Measurements from ENCODE around the gene CSK. TPM values are rescaled to one million over a fixed set of nuclear protein-coding genes. Genes with fewer than 3 reads are reported as not detected.

Gene CSK
- total and polyA plus RNA-seq, 11 donors = 19.1 to 66.7 (median 25.9) TPM

GRCh38 chr15:74815961-74816360, 34.1 kb downstream of the CSK start:
- H3K27ac ChIP-seq = peak overlapping the region in 6 of 12 donors; percentile 20 to 81 (median 66)
- intact Hi-C loops (cut with DNase I) = no loop called here
- H3K4me1 ChIP-seq = peaks cover 0 to 22% (median 0%) of the 10 kb centered on the region in 12 donors
- no peaks in the 10 kb centered on the region for H3K27me3 ChIP-seq
- TF ChIP-seq, protein P1, sequence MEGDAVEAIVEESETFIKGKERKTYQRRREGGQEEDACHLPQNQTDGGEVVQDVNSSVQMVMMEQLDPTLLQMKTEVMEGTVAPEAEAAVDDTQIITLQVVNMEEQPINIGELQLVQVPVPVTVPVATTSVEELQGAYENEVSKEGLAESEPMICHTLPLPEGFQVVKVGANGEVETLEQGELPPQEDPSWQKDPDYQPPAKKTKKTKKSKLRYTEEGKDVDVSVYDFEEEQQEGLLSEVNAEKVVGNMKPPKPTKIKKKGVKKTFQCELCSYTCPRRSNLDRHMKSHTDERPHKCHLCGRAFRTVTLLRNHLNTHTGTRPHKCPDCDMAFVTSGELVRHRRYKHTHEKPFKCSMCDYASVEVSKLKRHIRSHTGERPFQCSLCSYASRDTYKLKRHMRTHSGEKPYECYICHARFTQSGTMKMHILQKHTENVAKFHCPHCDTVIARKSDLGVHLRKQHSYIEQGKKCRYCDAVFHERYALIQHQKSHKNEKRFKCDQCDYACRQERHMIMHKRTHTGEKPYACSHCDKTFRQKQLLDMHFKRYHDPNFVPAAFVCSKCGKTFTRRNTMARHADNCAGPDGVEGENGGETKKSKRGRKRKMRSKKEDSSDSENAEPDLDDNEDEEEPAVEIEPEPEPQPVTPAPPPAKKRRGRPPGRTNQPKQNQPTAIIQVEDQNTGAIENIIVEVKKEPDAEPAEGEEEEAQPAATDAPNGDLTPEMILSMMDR (IDR thresholded peaks at IDR 0.05) = no peak
- TF ChIP-seq POLR2A (IDR thresholded peaks at IDR 0.05) = no peak
- no peak overlapping the region for H3K4me3 ChIP-seq
- H3K9me3 ChIP-seq = no peaks in the 10 kb centered on the region
- WGBS, 4 donors = 87 to 94% (median 90%) methylated on average over 10 to 15 of the region's 15 CpGs
- ATAC-seq (no peak), DNase-seq (no peak)
- H3K36me3 ChIP-seq = no peaks in the 10 kb centered on the region

GRCh38 chr15:74816624-74817369, 34.9 kb downstream of the CSK start:
- DNase-seq = no peak
- TF ChIP-seq, protein P1 (IDR thresholded peaks at IDR 0.05) = no peak
- TF ChIP-seq POLR2A (IDR thresholded peaks at IDR 0.05) = no peak
- H3K36me3 ChIP-seq = no peaks in the 10 kb centered on the region
- no peak overlapping the region for H3K4me3 ChIP-seq
- H3K27ac ChIP-seq = peak overlapping the region in 10 of 12 donors; percentile 15 to 81 (median 74)
- no peaks in the 10 kb centered on the region for H3K27me3 ChIP-seq
- WGBS, 4 donors = 48 to 61% (median 54%) methylated on average over 11 to 19 of the region's 19 CpGs
- H3K4me1 ChIP-seq = peaks cover 0 to 22% (median 0%) of the 10 kb centered on the region in 12 donors
- intact Hi-C loops (cut with DNase I) = no loop called here
- H3K9me3 ChIP-seq = no peaks in the 10 kb centered on the region
- ATAC-seq = peak in 2 of 4 donors; percentile 2 to 5

DNA sequence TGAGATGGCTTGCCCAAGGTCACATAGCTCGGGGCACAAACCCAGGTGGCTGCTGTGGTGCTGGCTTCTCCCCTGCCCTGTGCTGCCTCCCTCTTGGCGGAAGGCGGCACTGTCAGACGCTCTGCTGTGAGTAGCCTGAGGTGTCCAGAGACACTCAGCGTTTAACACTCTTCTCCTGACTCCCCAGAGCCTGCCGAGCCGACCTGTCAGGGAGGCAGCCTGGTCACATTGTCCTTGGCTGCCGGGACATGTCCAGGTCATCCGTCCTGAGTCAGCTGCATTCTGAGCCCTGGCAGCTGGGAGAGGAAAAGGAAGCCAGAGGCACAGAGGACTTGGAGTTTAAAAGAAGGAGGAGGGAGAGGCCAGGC, 35.5 kb downstream of the CSK start:
- Histone ChIP-seq H3K27ac (peak overlapping the region in 11 of 12 donors; percentile 15 to 81 (median 73)), H3K4me1 (peaks cover 0 to 22% (median 0%) of the 10 kb centered on the region in 12 donors), H3K27me3 (no peaks in the 10 kb centered on the region), H3K9me3 (no peaks in the 10 kb centered on the region), H3K4me3 (no peak overlapping the region), H3K36me3 (no peaks in the 10 kb centered on the region)
- 12 to 22% (median 20%) methylated on average over 9 of the region's 9 CpGs for WGBS, 4 donors
- intact Hi-C loops (cut with DNase I) = no loop called here
- DNase-seq (peak in 4 of 5 donors; percentile 41 to 87 (median 64)), ATAC-seq (peak; percentile 73 to 88 (median 83))
- TF ChIP-seq, protein P1 (IDR thresholded peaks at IDR 0.05) = peak in 8 of 12 donors; percentile 17 to 48 (median 30)
- no peak for TF ChIP-seq POLR2A (IDR thresholded peaks at IDR 0.05)

- TF ChIP-seq, protein P1 (IDR thresholded peaks at IDR 0.05) = no peak
- TF ChIP-seq POLR2A (IDR thresholded peaks at IDR 0.05) = no peak
- H3K4me1 ChIP-seq = peaks cover 0 to 14% (median 0%) of the 10 kb centered on the region in 12 donors
- H3K36me3 ChIP-seq = no peaks in the 10 kb centered on the region
- no peak for DNase-seq
- no peaks in the 10 kb centered on the region for H3K27me3 ChIP-seq
- H3K9me3 ChIP-seq = no peaks in the 10 kb centered on the region
- no peak overlapping the region for H3K27ac ChIP-seq
- no peak for ATAC-seq
- intact Hi-C loops (cut with DNase I) = no loop called here
- 87 to 92% (median 89%) methylated on average over 5 of the region's 5 CpGs for WGBS, 4 donors
- no peak overlapping the region for H3K4me3 ChIP-seq
Observed at GRCh38 chr15:74820056-74820455, 38.2 kb downstream of the CSK start.
